HG02943 (cell line): ENCODE data around the gene IZUMO1.
"Not testable (repeated sequence)": the region's sequence is repeated elsewhere in the genome, so short reads cannot be mapped to it uniquely, and the experiment has no call there.

ENCODE experiments used
- ATAC-seq: cut with Tn5 transposase; IDR thresholded peaks from one replicate; pipeline ENCODE4 v1.9.1; 2021; ENCODE audit warnings: mild to moderate bottlenecking, low read depth, moderate library complexity; ENCODE audit not compliant: unreplicated experiment

The IZUMO1 gene

GRCh38 chr19:48739404-48740163 is 7.1 kb downstream of the IZUMO1 start:
- ATAC-seq: no peak

GRCh38 chr19:48738557-48739403 is 7.9 kb downstream of the IZUMO1 start:
- no peak for ATAC-seq

GRCh38 chr19:48737360-48737998 is 9.2 kb downstream of the IZUMO1 start:
- ATAC-seq: no peak

GRCh38 chr19:48735031-48735615 is 11.6 kb downstream of the IZUMO1 start:
- no peak for ATAC-seq

- ATAC-seq: no peak
Measured at GRCh38 chr19:48734625-48735024, 12.1 kb downstream of the IZUMO1 start.

- no peak for ATAC-seq
Measured at GRCh38 chr19:48731452-48731851, 15.3 kb downstream of the IZUMO1 start.

- no peak for ATAC-seq
Measured at GRCh38 chr19:48728911-48729664, 17.6 kb downstream of the IZUMO1 start.

GRCh38 chr19:48726556-48726955 is 20.2 kb downstream of the IZUMO1 start:
- ATAC-seq: no peak

- no peak for ATAC-seq
Measured at GRCh38 chr19:48724796-48725753, 21.6 kb downstream of the IZUMO1 start.

GRCh38 chr19:48722196-48722708 is 24.5 kb downstream of the IZUMO1 start:
- no peak for ATAC-seq

GRCh38 chr19:48720613-48721296 is 26.0 kb downstream of the IZUMO1 start:
- peak; percentile 74 for ATAC-seq

- ATAC-seq: no peak
Measured at GRCh38 chr19:48720251-48720612, 26.5 kb downstream of the IZUMO1 start.

- no peak for ATAC-seq
Measured at GRCh38 chr19:48719263-48720171, 27.2 kb downstream of the IZUMO1 start, which contains the start of gene MAMSTR. TSS of gene MAMSTR (minus strand) at chr19:48719725. CDS start at chr19:48719031, 694 bp downstream.

GRCh38 chr19:48718711-48719231 is 27.9 kb downstream of the IZUMO1 start:
- ATAC-seq: no peak

- ATAC-seq: not testable (repeated sequence)
Measured at GRCh38 chr19:48718106-48718505, 28.6 kb downstream of the IZUMO1 start.

- no peak for ATAC-seq
Measured at GRCh38 chr19:48716562-48717291, 30.0 kb downstream of the IZUMO1 start.
